A549 treated with DMSO at 1 μM for 4 hours (cell line): ENCODE data around the gene F11. TPM values are rescaled to one million over a fixed set of nuclear protein-coding genes. Genes with fewer than 3 reads are reported as not detected.

ENCODE experiments used
- total RNA-seq: library from RNA; stranded (reverse); fragments of 200-300 nt; extraction: Qiagen RNA extraction; gene quantifications from 5 replicates; pipeline ENCODE4 v1.2.3, GENCODE V29; 2022; ENCODE audit warnings: low read depth

Gene F11
- total RNA-seq, result not detected in 5 replicates

DNA sequence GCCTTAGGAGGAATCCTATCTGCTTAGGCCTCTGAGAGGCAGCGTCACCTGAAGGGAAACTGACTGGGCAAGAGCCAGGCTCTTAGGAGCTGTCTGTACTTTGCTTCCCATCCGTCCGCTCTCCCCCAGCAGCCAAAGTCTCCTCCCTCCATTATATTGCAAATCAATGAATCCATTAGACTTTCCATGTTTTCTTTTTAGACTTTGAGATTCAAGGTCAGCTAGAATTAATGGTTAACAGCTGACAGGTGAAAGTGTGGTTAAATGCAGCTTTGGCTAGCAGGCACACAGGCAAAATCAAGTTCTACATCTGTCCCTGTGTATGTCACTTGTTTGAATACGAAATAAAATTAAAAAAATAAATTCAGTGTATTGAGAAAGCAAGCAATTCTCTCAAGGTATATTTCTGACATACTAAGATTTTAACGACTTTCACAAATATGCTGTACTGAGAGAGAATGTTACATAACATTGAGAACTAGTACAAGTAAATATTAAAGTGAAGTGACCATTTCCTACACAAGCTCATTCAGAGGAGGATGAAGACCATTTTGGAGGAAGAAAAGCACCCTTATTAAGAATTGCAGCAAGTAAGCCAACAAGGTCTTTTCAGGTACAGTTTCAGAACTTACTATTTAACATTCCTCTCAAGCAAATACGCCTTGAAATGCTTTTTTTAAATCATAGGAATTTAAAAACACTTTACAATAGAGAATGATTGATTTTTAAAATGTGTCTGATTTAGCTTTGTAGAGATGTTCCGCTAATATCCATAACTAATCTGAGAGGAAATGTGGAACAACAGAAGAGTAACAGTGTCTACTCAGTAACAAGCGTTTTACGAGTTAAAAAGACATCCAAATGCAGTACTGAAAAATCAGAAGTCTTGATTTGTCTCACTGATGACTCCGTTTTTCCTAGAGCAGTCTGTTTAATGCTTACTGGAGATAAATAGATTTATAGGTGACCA lies at the start of gene F11:
TSS of gene F11 (plus strand) at position 507 of the 970 bp plus-strand sequence. CDS start 948 bp downstream, outside the sequence.

DNA sequence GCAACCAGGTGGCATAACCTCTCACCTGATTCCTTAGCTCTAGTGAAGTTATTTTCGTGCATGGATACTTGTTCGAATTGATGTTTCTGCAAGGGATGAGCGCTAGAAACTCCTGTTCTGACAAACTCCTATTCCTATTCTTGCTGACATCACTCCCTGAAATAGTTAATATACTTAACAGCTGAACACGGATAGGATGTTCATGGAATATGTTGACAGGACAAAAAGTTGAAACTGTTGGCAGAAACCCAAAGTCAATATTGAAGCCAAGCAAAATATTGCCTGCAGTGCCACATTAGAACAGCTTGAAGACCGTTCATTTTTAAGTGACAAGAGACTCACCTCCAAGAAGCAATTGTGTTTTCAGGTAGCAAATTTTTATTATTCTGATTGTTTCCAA lies 38.8 kb upstream of the F11 start, which contains the start of gene KLKB1:
TSS of gene KLKB1 (plus strand) at position 287 of the 400 bp plus-strand sequence. CDS start 689 bp downstream, outside the sequence.

Other genes starting within 250 kb of the F11 start
- 0.21 to 0.60 TPM (median 0.36 TPM) in 5 replicates for gene TLR3, start 197.0 kb upstream of the F11 start, total RNA-seq
- 1.4 to 2.0 TPM (median 1.6 TPM) in 5 replicates for gene FAM149A, start 161.5 kb upstream of the F11 start, total RNA-seq
- gene CYP4V2, start 74.6 kb upstream of the F11 start, total RNA-seq, result 2.6 to 3.5 TPM (median 3.1 TPM) in 5 replicates
- 0.03 TPM in 1 of 5 replicates, not detected in the others for gene KLKB1, start 38.7 kb upstream of the F11 start, total RNA-seq